G401 (cell line): ENCODE data around the gene ADCY2. TPM values are rescaled to one million over a fixed set of nuclear protein-coding genes. Genes with fewer than 3 reads are reported as not detected.

ENCODE experiments used
- DNase-seq: peaks from one replicate; pipeline ENCODE4 v3.0.0-alpha.2; 2015; ENCODE audit warnings: low spot score
- in situ Hi-C: cut with HindIII; loops from 2 replicates; pipeline ENCODE4 v1.10.0; 2016; ENCODE audit warnings: low sequenced_read_pairs, mixed read lengths
- total RNA-seq: library from RNA; depleted of rRNA; stranded (reverse); fragments of >200 nt; shearing (Covaris generic); gene quantifications from 2 replicates; pipeline ENCODE4 v1.2.3, GENCODE V29; 2014; rRNA removed

ADCY2 gene
- total RNA-seq, result 0.03 TPM in 1 of 2 replicates, not detected in the other

DNA sequence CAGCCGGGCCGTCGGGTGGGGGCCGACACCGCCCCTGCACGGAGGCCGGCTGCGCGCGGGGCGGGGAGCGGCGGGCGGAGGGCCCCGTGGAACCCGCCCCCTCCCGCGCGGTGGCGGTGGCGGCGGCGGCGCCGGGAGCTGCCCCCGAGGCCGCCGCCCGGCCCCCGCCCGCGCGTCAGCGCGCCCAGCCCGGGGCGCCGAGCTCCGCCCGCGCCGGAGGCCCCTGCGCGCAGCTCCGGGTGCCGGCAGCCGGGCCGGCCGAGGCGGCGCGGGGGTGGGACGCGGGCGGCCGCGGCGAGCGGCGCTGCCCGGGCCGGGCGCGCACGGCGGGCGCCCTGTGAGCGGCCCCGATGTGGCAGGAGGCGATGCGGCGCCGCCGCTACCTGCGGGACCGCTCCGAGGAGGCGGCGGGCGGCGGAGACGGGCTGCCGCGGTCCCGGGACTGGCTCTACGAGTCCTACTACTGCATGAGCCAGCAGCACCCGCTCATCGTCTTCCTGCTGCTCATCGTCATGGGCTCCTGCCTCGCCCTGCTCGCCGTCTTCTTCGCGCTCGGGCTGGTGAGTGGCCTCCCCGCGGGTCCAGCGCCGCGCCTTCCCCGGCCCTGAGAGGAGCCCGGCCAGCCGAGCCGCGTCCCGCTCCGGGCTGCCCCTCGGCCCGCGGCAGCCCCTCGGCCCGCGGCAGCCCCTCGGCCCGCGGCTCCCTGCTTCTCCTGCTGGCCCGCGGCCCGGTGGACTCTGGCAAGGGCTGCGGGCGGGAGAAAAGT lies at the start of gene ADCY2:
ADCY2 (plus strand) TSS at position 192 of the 766 bp plus-strand sequence; CDS start at position 351, 159 bp downstream.
- in situ Hi-C loops, result no loop called here
- no peak for DNase-seq

DNA sequence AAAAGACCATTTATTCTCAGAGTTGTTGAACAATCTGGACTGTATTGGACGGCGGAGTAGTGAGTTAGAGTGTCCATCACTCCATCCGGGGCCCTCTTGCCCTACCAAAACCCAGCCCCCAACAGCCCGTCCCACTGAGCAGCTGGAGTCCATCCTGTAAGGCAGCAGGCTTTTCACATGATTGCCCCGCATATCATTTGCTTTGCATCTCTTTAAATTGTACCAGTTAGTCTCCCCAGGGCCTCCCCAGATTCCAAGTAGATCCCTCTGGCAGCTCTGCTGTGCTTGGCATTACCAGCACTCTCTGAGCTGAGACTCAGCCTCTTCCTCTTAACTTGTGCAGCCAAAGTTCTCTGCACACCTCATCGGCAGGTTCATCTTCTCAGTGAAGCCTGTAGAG lies 48.6 kb upstream of the ADCY2 start:
- in situ Hi-C loops, result no loop called here
- no peak for DNase-seq

DNA sequence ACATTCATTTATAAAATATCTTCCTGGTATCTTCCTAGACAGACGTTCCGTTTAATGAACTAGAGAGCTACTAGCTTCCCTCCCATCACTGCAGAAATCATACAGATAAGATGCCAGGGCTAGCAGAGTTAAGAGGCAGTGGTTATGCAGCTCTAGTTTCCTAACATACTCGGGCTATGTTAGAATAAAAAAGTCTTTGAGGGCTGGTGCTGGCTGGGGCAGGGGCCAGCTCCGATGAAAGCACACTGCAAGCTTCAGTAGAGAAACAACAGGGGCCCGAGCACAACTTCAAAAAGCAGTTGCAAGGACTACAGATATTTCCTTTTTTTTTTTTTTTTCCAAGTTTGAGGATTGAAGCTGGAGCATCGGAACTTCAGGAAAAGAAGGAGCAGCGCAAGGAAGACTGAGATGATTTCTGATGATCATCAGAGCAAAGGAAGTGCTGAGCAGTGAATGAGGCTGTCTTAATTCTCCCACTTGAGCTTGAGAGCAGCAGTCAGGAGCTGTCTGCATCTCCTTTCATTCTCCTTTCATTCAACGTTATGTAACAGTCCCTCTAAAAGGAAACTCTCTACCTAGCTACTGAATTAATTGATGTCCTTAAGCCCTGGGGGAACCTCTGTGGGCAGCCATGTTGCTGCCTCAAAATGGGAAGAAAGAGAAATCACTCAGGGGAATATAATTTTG lies 47.6 kb upstream of the ADCY2 start:
- in situ Hi-C loops, result no loop called here
- DNase-seq, result no peak

DNA sequence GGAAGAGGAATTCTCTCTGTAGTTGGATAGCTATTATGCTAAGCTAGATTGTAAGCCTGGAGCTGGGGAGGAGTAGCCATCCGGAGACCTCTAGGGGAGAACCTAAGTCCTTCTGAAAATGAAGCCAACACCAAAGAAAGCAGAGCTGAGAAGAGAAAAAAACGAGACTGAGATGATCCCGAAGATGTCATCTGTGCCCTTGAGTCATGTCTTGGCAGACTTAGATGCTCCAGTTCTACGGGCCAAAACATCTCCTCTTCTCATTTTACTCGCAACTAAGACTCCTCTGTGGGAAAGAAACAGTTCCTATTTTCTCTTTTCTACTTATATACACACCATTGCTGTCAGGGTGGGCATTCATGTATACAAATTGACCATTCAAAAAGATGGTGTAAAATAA lies 34.3 kb upstream of the ADCY2 start:
- DNase-seq, result no peak
- in situ Hi-C loops, result no loop called here

DNA sequence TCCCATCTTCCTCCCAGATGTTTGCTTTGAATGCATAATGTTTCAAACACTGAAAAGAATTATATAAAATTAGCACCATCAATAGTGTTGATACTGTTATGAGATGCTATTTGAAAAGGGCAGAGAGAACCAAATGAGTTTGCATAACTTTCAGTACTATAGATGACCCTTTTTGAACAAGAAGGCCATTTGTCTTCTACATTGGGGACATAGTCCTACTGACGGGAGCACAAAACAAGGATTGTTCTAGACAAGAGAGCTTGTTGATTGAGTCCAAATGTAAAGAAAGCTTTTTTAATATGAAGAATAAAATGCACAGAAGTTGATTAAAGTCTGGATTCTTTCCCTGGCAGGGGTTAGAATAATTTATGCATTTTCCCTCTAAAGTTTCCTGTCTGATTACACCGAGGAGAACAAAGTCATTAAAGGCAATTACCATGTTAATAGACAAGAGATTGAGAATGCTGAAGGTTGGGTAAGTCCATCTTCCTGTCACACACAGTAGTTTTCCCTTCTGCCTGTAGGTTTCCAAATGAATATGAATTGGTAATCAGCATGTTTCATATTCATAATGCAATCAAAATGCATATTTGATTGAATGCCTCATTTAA lies 32.8 kb upstream of the ADCY2 start:
- no peak for DNase-seq
- in situ Hi-C loops, result no loop called here

DNA sequence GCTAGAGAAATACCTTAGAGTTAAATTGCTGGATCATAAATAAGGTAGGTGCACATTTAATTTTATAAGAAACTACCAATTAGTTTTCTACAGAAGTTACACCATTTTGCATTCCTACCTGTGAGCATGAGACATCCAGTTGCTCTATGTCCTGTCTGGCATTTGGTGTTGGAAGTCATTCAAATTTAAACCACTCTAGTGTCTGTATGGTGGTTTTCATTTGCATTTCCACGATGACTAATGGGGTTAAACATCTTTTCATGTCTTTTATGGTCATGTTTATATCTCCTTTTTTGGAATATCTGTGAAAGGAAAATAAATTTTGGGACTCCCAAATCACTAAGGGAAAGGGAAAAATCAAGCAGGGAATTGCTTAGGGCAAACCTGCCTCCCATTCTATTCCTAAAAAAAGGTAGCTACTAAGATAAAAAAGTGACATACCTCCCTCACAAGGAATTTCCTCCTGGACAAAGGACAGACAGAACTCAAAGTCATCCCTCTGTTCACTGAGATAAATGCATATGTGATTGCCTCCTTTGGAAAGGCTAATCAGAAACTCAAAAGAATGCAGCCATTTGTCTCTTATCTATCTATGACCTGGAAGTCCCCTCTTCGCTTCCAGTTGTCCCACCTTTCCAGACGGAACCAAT lies 31.6 kb upstream of the ADCY2 start:
- DNase-seq, result no peak
- in situ Hi-C loops, result no loop called here

DNA sequence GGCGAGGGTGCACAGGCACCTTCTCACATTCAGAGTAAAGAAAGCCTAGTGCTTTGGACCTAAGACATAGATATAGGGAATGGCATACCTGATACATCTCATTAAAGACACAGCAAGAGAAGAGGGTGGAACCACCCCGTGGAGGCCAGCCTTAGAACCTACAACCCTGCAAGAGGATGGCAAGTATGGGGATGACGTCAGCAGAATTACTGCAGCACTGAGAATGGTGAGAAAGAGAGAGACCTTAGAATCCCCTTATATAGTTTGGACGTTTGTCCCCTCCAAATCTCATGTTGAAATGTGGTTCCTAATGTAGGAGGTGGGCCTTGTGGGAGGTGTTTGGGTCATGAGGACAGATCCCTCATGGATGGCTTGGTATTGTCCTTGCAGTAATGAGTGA lies 28.2 kb upstream of the ADCY2 start:
- in situ Hi-C loops, result no loop called here
- DNase-seq, result no peak

DNA sequence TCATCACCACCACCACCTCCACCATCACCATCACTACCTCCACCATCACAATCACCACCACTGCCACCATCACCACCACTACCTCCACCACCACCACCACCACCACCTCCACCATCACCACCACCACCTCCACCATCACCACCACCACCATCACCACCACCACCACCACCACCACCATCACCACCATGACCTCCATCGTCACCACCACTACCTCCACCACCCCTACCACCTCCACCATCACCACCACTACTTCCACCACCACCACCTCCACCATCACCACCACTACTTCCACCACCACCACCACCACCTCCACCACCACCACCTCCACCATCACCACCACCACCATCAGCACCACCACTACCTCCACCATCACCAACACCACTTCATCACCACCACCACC lies 23.5 kb upstream of the ADCY2 start:
- in situ Hi-C loops, result no loop called here
- no peak for DNase-seq

DNA sequence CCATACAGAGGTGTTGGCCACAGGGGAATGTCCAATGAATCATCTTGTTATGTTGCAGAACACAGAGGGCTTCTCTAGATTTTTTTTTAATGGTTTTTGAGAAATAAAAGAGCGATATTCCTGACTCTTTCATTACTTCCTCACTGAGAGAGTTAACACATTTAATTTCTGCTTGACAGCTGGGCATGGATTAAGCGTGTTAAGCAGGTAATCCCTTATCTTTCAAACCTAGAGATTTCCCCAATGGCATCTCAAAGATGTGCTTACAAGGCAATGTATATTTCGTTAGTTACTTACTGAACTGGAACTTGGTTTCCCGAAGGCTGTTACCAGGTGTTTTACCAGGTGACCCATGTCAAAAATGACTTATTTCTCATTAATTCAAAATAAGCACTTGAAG lies 21.8 kb upstream of the ADCY2 start:
- DNase-seq, result no peak
- in situ Hi-C loops, result no loop called here

DNA sequence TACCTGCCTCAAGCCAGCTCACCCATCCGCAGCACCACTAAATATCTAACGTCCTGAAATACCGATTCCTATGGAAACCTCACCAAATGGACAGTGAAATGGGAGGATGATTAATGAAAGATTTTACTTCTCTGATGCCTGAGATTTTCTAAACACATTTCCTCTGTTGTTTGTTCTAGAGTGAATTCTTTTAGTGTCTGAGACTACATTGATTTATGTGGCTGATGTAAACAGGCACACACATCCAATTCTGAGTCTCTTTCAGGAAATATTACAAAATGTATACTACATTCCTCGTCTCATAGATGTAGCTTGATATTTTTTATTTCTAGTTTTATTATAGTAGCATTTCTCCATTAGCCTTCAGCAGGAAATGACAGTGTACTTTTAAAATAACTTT lies 20.5 kb upstream of the ADCY2 start:
- in situ Hi-C loops, result no loop called here
- DNase-seq, result no peak

DNA sequence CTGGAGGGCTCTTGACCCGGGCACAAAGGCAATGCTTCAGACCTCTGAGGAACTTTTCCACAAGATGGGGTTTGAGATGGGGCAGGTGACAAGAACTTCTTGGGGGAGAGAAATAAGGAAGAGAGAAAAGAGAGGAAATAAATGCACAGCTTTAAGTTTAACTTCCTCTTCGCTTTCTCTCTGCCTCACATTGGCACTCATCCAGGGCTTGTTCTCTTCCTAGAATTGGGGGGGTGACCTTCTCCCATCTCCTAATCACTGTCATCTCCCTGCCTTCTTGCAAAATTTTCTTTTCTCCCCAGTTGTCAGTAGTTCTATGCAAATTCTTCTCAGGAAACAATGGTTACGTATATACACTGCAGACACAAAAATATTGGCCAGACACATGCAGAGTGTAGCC lies 19.1 kb upstream of the ADCY2 start:
- no peak for DNase-seq
- in situ Hi-C loops, result no loop called here

DNA sequence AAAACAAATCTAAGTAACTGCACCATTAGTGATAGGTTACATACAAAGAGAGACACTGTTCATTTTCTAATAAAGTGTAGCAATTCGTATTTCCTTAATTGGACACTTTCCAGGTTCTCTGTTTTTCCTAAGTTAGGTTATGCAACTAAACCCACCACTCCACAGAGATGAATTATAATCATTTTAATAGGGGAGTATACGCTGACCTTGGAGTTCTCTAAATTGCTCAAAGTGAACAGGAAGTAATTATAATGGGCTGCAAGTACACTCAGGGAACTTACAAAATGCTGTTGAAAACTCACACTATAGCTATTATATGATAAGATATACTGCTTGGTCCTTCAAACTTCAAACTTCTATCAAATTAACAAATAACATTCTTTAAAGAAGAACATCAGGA lies 18.2 kb upstream of the ADCY2 start:
- DNase-seq, result no peak
- in situ Hi-C loops, result no loop called here

DNA sequence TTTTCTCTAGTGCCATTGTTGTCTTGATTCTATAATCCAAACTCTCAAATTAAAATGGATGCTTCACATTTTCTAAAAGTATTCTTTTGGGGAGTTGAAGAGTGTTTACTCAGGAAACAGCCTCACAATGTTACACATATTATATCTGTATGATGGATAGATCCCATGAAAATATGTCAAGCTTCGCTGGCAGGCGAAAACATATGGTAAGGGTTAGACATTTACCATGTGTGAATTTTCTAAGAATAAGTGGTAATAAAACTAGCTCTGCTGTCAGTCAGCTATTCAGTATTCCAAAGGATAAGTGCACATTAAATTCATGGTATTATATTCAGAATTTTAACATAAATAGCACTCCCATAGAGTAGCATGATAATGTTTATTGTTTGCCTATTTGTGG lies 13.3 kb upstream of the ADCY2 start:
- in situ Hi-C loops, result no loop called here
- DNase-seq, result no peak

DNA sequence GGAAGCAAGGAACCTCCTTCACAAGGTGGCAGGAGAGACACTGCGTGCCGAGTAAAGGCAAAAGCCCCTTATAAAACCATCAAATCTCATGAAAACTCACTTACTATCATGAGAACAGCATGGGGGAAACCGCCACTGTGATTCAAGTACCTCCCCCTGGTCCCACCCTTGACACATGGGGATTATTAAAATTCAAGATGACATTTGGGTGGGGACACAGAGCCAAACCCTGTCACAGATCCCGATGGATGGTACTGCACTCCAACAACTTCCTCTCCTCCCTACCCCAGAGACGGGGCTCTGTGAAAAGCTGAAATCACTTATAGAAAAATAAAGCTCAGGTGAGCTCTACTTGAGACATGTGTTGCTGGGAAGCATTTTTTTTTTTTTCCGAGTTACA lies 10.3 kb upstream of the ADCY2 start:
- in situ Hi-C loops, result no loop called here
- DNase-seq, result no peak

DNA sequence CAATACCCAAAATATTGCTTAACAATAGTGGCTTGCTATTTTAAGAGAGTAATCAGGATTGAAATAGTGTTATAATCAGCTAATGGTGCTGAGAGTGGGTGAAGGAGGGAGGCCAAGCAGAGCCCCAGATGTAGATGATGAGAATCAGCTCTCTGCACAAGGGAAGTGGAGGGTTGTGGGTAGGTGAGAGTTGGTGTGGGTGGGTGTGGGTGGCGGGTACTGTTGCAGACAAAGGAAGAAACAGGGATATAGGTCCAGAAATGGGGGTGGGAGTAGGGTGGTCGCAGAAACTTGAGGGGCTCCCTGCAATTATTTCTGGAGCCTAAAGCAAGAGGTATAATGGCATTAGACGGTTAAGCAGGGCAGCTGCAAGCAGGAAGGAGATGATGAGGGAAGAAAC lies 7.4 kb upstream of the ADCY2 start:
- in situ Hi-C loops, result no loop called here
- no peak for DNase-seq

DNA sequence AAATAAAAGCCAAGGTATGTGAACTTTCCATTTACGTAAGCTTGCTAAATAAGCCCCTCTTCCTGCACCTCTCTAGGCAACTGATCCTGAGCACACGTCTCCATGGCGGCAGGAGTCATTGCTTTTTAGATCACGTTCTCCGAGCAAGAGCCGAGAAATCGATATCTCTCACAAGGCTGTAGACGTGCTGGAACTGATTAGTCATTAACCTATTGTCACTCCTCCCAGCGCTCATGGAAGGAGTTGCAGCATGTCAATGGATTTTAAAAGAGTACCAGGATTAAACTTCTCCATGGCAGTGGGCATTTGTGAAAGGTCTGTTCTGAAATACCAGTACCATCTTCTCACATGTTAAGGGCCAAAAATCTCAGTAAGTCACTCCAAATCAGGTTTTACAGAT lies 4.7 kb upstream of the ADCY2 start:
- DNase-seq, result no peak
- in situ Hi-C loops, result no loop called here

DNA sequence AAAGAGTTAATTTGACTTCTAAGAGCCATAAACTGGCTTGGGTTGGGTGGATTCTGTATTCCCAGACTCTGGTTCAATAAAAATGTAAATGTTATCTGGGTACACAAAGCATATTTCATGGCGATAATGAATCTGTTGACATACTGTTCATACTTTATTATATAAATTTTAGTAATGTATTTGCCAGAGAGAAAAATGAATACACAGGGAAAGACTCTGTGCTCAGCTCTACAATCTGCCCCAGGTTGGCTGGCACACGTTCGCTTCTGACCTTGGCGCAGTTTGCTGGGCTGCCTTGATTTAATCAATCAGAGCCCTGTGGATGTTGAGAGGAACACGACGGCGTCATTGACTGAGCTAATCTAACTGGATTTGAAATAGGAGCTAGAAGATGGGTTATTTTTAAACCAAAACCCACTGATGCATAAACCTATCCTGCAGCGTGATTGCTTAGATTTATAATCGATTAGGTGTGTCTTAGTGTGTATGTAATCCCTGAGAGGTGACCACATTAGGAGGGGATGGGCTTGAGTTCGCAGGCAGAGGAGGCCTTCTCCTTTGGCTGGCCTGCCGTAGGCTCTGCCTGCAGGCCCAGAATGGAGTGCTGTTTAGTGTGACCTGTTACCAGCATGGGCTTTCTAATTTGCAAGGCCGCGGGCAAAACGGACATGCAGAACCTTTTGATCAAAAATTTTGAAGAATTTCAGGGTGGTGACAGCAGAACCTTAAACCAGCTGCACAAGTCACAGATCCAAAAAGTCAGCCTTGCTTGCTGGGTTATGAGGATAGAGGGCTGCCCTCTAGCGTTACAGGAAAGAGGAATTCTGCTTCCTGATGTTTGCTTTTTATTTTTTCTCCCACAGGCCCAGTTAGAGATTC lies 3.9 kb upstream of the ADCY2 start:
- in situ Hi-C loops, result no loop called here
- peak; percentile 51 for DNase-seq

DNA sequence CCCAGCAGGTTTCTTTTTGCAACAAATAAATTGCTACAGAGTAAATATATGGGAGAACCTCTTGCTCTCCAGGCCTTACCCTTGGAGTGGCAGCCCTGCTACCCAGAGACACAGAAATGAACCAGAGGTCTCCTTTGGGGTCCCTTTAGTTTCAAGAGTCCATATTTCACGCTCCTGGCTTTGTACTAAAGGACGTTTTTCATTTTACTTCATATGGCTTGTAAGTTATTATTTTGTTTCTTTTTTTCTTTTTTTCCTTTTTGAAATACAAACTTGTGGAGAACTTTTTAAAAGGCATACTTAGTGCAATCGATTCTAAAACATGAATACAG lies 3.3 kb upstream of the ADCY2 start:
- in situ Hi-C loops, result no loop called here
- DNase-seq, result no peak
